LHCN-M2 (cell line): ENCODE data around the gene PFKFB4. TPM values are rescaled to one million over a fixed set of nuclear protein-coding genes. Genes with fewer than 3 reads are reported as not detected.
"Not testable (repeated sequence)": the region's sequence is repeated elsewhere in the genome, so short reads cannot be mapped to it uniquely, and the experiment has no call there.

ENCODE experiments used
- DNase-seq: peaks from one replicate; pipeline ENCODE4 v3.0.0-alpha.2; 2012; ENCODE audit warnings: low read depth
- total RNA-seq: library from RNA; depleted of rRNA; stranded (reverse); fragments of >200 nt; gene quantifications from 2 replicates; pipeline ENCODE4 v1.2.3, GENCODE V29; 2014

PFKFB4 gene
- total RNA-seq, 1 experiment from 2014 or later = 22.6 TPM

- peak; percentile 85 for DNase-seq
Observed at GRCh38 chr3:48561045-48561736, 4.6 kb upstream of the PFKFB4 start.

DNA sequence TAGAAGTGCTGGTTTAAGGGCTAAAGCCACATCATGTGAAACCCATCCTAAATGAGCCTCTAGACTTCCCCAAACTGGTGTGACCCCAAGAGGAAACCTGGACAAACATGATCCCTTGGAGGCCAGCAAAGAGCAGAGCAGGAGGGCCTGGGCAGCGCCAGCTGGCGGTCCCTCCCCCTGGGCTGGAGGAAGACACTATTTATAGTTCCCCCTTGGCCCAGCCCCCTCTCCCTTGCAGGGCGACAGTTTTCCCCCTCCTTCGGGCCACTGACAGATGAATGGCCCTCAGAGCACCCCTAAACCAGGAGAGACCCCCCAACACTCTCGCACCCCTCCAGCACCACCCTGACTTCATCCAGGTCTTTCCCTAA lies 4.0 kb upstream of the PFKFB4 start:
- DNase-seq = peak; percentile 49

DNA sequence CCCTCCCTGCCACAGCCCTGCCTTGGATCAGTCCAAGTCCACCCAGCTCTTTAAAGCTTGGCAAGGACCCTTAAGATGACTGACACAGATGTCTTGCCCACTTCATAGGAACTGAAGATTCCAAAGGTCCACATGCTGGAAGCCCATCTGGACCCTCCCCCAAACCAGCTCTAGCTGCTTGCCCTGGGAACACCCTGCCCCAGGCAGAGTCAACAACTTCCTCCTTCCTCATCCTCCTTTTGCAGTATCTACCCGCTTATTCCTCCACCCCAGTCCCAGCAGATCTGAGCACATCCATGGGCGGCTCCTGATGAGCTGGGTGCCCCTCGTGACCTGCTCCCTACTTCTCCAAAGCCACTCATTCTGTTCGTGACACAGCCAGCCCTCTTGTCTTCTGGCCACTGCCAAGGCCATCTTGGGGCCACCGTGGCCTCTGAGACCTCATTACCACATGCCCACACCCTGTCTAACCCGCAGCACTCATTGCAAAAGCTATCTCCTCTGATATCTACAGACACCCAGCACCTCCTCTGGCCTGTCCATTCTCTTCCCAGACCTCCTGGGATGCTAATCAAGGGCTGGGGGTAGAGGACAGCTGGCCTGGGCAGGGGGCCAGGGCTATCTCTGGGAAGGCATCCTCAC lies 2.0 kb upstream of the PFKFB4 start:
- no peak for DNase-seq

DNA sequence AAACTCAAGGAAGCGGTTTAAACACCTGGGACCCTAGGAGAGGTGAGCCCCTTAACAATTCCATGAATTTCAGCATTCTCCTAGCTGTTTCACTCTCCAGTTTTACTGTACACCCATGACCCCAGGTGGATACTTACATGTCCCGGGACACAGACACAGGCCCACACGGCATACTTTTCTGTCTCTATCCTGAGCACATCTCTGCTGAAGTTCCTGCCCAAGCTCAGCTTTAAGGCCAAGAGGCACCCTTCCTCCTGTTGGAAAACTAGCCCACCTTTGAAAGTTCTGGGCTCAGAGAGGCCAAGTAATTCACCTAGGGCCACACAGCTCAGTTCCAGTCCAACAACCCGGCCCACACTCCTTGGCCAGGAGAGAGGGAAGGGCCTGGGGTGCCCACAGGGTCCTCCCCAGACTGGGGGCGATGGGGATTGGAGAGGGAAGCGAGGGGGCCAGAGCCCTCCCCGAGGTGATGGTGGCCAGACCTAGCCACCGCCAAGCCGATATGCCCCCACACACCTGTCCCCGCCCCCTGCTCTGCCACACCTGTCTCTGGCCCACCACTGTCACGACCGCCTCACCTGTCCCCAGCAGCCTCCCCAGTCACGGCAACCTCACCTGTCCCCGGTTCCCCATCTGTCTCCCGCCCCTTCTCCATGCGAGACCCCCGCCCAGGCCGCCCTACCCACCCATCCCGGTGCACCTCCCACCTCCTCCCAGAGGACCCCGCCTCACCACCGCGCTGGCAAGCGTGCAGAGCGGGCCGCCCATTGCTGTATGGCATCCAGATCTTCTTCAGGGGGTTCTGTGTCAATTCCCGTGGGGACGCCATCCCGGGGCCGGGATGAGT lies 431 bp downstream of the PFKFB4 start:
- no peak for DNase-seq

GRCh38 chr3:48555231-48555948 lies 1.2 kb downstream of the PFKFB4 start:
- DNase-seq = no peak

DNA sequence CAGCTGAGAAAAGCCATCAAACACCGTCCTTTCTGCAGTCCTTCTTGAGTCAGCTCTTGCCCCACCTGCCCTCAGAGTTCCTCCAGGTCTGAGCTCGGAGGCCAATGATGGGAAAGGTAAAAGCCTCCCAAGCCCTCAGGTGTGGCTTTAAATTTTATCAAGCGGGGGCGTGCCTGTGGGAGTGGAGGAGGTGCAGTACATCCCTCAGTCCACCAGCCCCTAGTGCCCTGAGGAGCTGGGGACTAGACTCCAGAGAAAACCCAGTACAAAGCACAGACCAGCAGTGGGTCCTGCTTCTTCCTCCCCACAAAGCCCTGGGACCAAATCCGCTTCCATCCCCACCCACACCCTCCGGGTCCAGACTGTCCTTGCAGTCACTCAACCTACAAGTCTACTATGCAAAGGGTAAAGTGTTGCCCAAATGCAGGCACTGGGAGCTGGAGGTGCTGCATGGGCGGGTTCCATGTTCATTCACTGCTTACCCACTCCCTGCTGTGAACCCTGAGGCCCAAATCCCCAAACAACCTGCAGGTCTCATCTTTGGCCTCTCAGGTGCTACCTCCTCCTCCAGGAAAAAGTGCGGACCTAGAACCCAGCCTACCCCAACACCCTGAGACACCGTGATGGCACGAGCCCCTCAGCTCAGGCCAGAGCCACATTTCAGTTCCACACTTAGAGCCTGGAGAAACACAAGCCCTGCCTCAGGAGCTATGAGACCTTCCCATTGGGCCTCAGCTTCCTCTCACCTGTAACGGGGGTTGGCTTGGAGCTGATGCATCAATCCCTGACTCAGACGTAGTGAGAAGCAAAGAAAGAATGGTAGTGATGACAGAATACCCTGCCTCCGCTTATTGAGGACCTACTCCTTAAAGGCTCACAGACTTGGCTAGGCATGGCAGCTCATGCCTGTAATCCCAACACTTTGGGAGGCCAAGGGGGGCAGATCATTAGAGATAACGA lies 2.4 kb downstream of the PFKFB4 start:
- no peak for DNase-seq

DNA sequence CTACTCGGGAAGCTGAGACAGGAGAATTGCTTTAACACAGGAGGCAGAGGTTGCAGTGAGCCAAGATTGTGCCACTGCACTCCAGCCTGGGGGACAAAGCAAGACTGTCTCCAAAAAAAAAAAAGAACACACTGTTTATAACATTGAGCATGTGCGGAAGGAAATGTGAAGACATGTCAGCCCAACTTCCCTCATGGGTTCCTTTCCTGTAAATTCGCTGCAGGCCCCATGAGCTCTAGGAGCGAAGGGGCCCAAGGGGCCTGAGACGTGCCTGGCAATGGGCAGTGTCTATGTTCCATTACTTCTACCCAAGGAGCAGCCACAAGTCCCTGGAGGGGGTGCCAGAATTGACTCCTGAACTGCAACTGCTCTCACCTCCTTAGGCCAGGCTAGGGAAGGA lies 3.2 kb downstream of the PFKFB4 start:
- no peak for DNase-seq

DNA sequence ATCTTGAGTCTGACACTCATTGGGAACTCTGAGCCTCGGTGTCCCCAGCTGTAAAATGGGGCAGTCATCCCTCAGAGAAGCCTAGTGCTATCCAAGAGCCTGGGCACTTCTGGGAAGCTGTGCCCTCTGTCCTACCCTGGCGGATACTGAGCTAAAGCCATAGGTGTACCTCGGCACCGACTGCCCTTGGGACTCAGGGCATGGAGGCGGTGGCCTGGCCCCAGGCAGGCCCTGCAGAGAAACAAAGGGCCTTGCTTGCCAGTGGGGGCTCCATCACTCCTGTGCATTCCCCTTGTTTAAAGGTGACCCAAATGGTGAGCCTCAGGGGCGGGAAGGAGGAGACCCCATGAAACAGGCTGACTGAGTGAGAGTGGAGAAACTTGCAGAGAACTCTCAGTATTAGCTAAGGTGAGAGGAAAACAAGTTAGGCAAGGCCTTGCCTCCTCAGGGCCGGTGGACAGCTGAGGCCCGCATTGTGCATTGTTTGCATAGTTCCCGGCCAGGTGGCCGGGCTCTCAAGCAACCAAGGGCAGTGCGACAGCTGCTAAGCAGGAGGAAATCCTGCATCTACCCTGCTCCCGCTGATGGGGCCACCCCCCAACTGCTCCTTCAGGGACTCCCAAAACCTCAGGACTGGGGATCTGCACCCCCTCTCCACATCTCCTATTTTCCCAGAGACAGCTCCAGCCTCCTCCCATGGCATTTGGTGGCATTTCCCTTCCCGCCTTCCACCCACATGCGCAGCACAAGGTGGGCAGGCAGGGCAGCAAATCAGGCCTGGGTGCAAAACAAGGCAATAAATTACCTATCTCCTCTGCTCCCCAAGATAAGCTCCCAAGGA lies 4.3 kb downstream of the PFKFB4 start:
- DNase-seq = no peak

DNA sequence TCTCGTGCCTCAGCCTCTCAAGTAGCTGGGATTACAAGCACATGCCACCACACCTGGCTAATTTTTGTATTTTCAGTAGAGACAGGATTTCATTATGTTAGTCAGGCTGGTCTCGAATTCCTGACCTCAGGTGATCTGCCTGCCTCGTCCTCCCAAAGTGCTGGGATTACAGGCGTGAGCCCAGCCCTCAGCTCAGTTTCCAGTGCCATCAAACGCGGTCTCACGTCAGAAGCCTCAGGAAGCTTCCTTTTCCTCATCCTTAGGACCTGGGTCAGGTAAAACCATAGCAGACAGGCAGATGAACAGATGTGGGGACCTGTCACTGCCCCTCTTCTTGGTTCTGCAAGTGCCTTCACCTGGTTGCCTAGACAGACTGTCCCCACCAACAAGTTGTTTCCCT lies 5.0 kb downstream of the PFKFB4 start:
- DNase-seq = not testable (repeated sequence)

GRCh38 chr3:48548729-48549705 lies 7.6 kb downstream of the PFKFB4 start:
- peak; percentile 68 for DNase-seq

DNA sequence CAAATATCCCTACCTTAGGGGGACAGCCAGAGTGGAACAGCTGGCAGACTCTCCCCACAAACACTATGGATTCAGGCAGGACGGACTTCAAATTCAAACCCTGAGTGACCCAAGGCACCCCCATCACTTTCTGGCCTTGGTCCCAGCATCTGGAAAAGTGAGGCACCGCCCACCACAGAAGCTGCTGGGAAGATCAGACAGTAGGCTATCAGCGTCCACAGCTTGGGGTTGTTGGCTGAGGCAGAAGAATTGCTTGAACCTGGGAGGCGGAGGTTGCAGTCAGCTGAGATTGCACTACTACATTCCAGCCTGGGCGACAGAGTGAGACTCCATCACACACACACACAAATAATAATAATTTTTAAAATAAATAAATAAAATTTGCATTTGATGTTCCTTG lies 8.5 kb downstream of the PFKFB4 start:
- DNase-seq = no peak

DNA sequence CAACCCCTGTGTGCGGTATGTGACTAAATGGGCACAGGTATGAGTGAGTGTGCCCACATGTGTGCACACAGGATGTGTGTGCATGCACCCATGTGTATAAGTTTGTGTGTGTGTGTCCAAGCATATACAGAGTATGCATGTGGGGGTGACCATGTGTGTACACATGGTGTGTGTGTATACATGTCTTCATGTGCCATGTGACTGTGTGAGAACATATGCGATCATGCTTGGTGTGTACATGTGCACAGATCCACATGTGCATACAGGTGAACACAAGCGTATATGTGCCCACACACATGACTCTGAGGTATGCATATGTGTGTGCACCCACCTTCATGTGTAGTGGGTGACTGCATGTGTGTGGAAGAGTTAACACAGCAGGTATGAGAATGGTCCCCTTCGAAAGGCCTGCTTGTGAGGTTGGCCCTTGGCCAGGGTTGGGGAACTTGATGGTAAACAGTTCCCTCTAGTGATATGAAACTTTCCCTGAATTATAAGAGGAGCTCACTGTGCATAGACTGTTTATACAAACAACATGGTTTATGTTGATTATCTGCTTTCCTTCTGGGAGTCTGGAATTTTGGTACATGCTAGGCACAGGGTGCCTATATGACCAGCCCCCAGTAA lies 10.3 kb downstream of the PFKFB4 start:
- DNase-seq = no peak

DNA sequence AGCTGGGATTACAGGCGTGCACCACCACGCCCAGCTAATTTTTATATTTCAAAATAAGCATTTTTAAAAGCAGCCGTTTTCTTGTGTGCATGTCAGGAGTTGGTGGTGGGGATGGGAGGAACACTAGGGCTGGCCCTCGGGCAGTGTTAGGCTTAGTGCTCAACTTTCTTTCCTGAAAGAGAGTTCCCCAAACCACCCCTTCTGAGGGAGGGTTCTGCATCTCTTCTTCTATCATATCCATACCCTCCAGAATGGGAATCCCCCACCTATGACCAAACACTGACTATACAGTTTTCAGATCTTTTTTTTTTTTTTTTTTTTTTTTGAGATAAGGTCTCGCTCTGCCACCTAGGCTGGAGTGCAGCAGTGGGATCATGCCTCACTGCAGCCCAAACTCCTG lies 12.5 kb downstream of the PFKFB4 start:
- DNase-seq = no peak

- no peak for DNase-seq
Observed at GRCh38 chr3:48543271-48543866, 13.2 kb downstream of the PFKFB4 start.

- DNase-seq = no peak
Observed at GRCh38 chr3:48538451-48538850, 18.2 kb downstream of the PFKFB4 start.

GRCh38 chr3:48536785-48537184 lies 19.8 kb downstream of the PFKFB4 start:
- no peak for DNase-seq

GRCh38 chr3:48536116-48536515 lies 20.5 kb downstream of the PFKFB4 start:
- DNase-seq = no peak

DNA sequence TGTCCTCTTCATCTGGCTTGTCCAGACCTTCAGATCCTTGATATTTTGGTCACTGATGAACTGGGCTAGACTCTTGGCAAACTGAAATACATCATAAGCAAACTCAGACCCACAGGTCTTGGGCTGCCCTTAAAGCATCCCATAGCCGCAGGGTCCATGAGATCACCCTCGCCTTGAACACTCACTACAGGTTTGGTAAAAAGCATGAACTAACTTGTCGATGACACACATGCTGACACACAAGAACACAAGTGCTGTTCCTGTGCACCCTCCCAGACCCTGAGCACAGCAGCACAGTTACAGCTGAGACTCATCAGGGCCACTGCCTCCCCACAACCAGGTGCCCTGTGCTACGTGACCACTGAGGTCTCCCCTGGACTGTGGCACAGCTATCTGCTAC lies 21.0 kb downstream of the PFKFB4 start:
- DNase-seq = no peak
